IPS-18c (cell line): ENCODE results near the gene ADGRG3.
"Not testable (repeated sequence)": the region's sequence is repeated elsewhere in the genome, so short reads cannot be mapped to it uniquely, and the experiment has no call there.

ENCODE experiments used
- H3K4me3 ChIP-seq: 2 replicates; pipeline ENCODE4 v1.7.0; 2013; ENCODE audit warnings: low read depth, mild to moderate bottlenecking, low read length, moderate library complexity; ENCODE audit not compliant: insufficient read depth
- H3K9me3 ChIP-seq: one replicate; pipeline ENCODE4 v1.6.1; 2013; ENCODE audit warnings: mild to moderate bottlenecking, low read length, moderate library complexity; ENCODE audit not compliant: control insufficient read depth, insufficient read depth

The ADGRG3 gene

GRCh38 chr16:57711993-57712392 is 43.9 kb downstream of the ADGRG3 start:
- Histone ChIP-seq H3K4me3 (no peak overlapping the region), H3K9me3 (no peaks in the 10 kb centered on the region)

GRCh38 chr16:57712569-57712968 is 44.5 kb downstream of the ADGRG3 start:
- H3K9me3 ChIP-seq, H3K4me3 ChIP-seq: not testable (repeated sequence)

GRCh38 chr16:57713596-57713995 is 45.5 kb downstream of the ADGRG3 start:
- no peak overlapping the region for H3K4me3 ChIP-seq
- H3K9me3 ChIP-seq, result no peaks in the 10 kb centered on the region

GRCh38 chr16:57714047-57714446 is 45.9 kb downstream of the ADGRG3 start:
- Histone ChIP-seq H3K9me3 (no peaks in the 10 kb centered on the region), H3K4me3 (no peak overlapping the region)

GRCh38 chr16:57720142-57720575 is 52.1 kb downstream of the ADGRG3 start:
- Histone ChIP-seq H3K4me3 (no peak overlapping the region), H3K9me3 (no peaks in the 10 kb centered on the region)

GRCh38 chr16:57721356-57722209 is 53.5 kb downstream of the ADGRG3 start:
- no peak overlapping the region for H3K4me3 ChIP-seq
- no peaks in the 10 kb centered on the region for H3K9me3 ChIP-seq

GRCh38 chr16:57722210-57722499 is 54.0 kb downstream of the ADGRG3 start:
- Histone ChIP-seq H3K9me3 (no peaks in the 10 kb centered on the region), H3K4me3 (no peak overlapping the region)

GRCh38 chr16:57722651-57723050 is 54.5 kb downstream of the ADGRG3 start:
- H3K9me3 ChIP-seq, result no peaks in the 10 kb centered on the region
- H3K4me3 ChIP-seq, result no peak overlapping the region

- Histone ChIP-seq H3K9me3 (no peaks in the 10 kb centered on the region), H3K4me3 (no peak overlapping the region)
These were observed 55.1 kb downstream of the ADGRG3 start for GRCh38 chr16:57723170-57723569.

GRCh38 chr16:57724531-57724930 is 56.4 kb downstream of the ADGRG3 start:
- Histone ChIP-seq H3K4me3 (no peak overlapping the region), H3K9me3 (no peaks in the 10 kb centered on the region)

GRCh38 chr16:57725151-57725550 is 57.0 kb downstream of the ADGRG3 start:
- Histone ChIP-seq H3K9me3 (no peaks in the 10 kb centered on the region), H3K4me3 (no peak overlapping the region)

- H3K4me3 ChIP-seq, result no peak overlapping the region
- no peaks in the 10 kb centered on the region for H3K9me3 ChIP-seq
These were observed 57.4 kb downstream of the ADGRG3 start for GRCh38 chr16:57725554-57725953.

- Histone ChIP-seq H3K4me3 (no peak overlapping the region), H3K9me3 (no peaks in the 10 kb centered on the region)
These were observed 57.9 kb downstream of the ADGRG3 start for GRCh38 chr16:57725976-57726375.

GRCh38 chr16:57726433-57726947 is 58.4 kb downstream of the ADGRG3 start:
- no peaks in the 10 kb centered on the region for H3K9me3 ChIP-seq
- H3K4me3 ChIP-seq, result no peak overlapping the region

- H3K4me3 ChIP-seq, result no peak overlapping the region
These were observed 59.5 kb downstream of the ADGRG3 start for GRCh38 chr16:57727610-57728009.

GRCh38 chr16:57728336-57729181 is 60.5 kb downstream of the ADGRG3 start:
- Histone ChIP-seq H3K9me3 (no peaks in the 10 kb centered on the region), H3K4me3 (no peak overlapping the region)

More at GRCh38 chr16:57727610-57728009, 59.5 kb downstream of the ADGRG3 start:
- H3K9me3 ChIP-seq, result no peaks in the 10 kb centered on the region

GRCh38 chr16:57729182-57729484 is 61.0 kb downstream of the ADGRG3 start:
- Histone ChIP-seq H3K9me3 (no peaks in the 10 kb centered on the region), H3K4me3 (no peak overlapping the region)

- H3K4me3 ChIP-seq, H3K9me3 ChIP-seq: not testable (repeated sequence)
These were observed 61.7 kb downstream of the ADGRG3 start for GRCh38 chr16:57729852-57730251.
